K562 (cell line): ENCODE data around the gene STK32C. TPM values are rescaled to one million over a fixed set of nuclear protein-coding genes. Genes with fewer than 3 reads are reported as not detected.

ENCODE experiments used
- ATAC-seq: fragments of 200-7000 bp; cut with Tn5 transposase; 3 replicates; pipeline ENCODE4 v1.9.1; 2020; ENCODE audit warnings: moderate library complexity
- BruUV-seq: library from RNA; stranded (reverse); fragments of 400-500 nt; replicated peaks from 2 replicates; lab custom pipeline; 2021; lab: Mats Ljungman, UMichigan
- CTCF ChIA-PET: fragments of 300-600 bp; formaldehyde crosslinking; extraction: SDS; loops from one replicate; lab custom pipeline; 2021; ENCODE audit warnings: low intra/inter-chr PET ratio; lab: Yijun Ruan, JAX
- POLR2A ChIA-PET: fragments of 300-600, 350-650 bp; sonication (Branson Sonifier 250); formaldehyde crosslinking; extraction: SDS; loops from one replicate; lab custom pipeline; 2021; ENCODE audit warnings: antibody characterized with exemption, inconsistent platforms; lab: Yijun Ruan, JAX
- DNase-seq, 4 experiments: peaks; one replicate each; pipeline versions ENCODE4 v3.0.0 to v3.0.0-alpha.2; 2011 to 2018; ENCODE audit warnings: low spot score in 3 of 4, mixed read lengths in 3 of 4; ENCODE audit errors: extremely low read depth in 1 of 4
- FAIRE-seq: peaks from 2 replicates; lab custom pipeline; 2011; peaks lifted over from hg19 to GRCh38; lab: Jason Lieb, UNC
- H2AFZ ChIP-seq: 2 replicates; pipeline ENCODE4 v1.6.0; 2011; ENCODE audit warnings: low read depth, low read length, control low read depth, inconsistent platforms
- H3K27ac ChIP-seq: fragments of 200-600 bp; 3 replicates; pipeline ENCODE4 v1.8.0; 2011; ENCODE audit warnings: low read depth, mild to moderate bottlenecking, control low read depth, inconsistent platforms, low read length, moderate library complexity, mixed read lengths; ENCODE audit errors: extremely low read depth
- H3K27me3 ChIP-seq, 2 experiments: fragments of 300-600 bp in 1 of 2; 2 replicates in 1 of 2; 3 replicates in 1 of 2; pipeline versions ENCODE4 v1.6.0 to v1.8.0; 2011; ENCODE audit warnings: inconsistent platforms in 2 of 2, low read length in 2 of 2, mild to moderate bottlenecking in 1 of 2, mixed read lengths in 1 of 2, moderate library complexity in 1 of 2; ENCODE audit not compliant: control insufficient read depth in 2 of 2, insufficient read depth in 2 of 2
- H3K36me3 ChIP-seq: fragments of 300-600 bp; 3 replicates; pipeline ENCODE4 v1.8.0; 2011; ENCODE audit warnings: mild to moderate bottlenecking, low read length, inconsistent platforms; ENCODE audit not compliant: control insufficient read depth, insufficient read depth
- H3K4me1 ChIP-seq, 2 experiments: fragments of 200-600 bp in 1 of 2; replicated peaks in 1 of 2; 2 replicates in 1 of 2; 3 replicates in 1 of 2; pipeline versions ENCODE4 v1.5.1 to v1.8.0; 2011; ENCODE audit warnings: inconsistent platforms in 2 of 2, low read length in 2 of 2, mild to moderate bottlenecking in 1 of 2, mixed read lengths in 1 of 2, moderate library complexity in 1 of 2; ENCODE audit not compliant: control insufficient read depth in 2 of 2, insufficient read depth in 2 of 2
- H3K4me2 ChIP-seq: 2 replicates; pipeline ENCODE4 v1.6.1; 2011; ENCODE audit warnings: low read length, control low read depth, inconsistent platforms, mixed read lengths; ENCODE audit not compliant: insufficient read depth
- H3K4me3 ChIP-seq: fragments of 200-600 bp; sonication (generic), shearing (Covaris generic); 2 replicates; pipeline ENCODE4 v1.5.1; 2016; ENCODE audit warnings: control low read depth, inconsistent platforms
- H3K79me2 ChIP-seq: fragments of 200-600 bp; 3 replicates; pipeline ENCODE4 v1.8.0; 2011; ENCODE audit warnings: low read length, inconsistent platforms; ENCODE audit not compliant: control insufficient read depth, insufficient read depth
- H3K9ac ChIP-seq, 2 experiments: 2 replicates each; pipeline versions ENCODE4 v1.6.0 to v1.6.1; 2011; ENCODE audit warnings: low read depth in 2 of 2, low read length in 2 of 2, control low read depth in 1 of 2, inconsistent platforms in 1 of 2, mild to moderate bottlenecking in 1 of 2, mixed read lengths in 1 of 2; ENCODE audit not compliant: insufficient read depth in 1 of 2
- H3K9me1 ChIP-seq: one replicate; pipeline ENCODE4 v1.6.0; 2011; ENCODE audit warnings: inconsistent platforms, mild to moderate bottlenecking, low read length, moderate library complexity; ENCODE audit not compliant: control insufficient read depth, insufficient read depth
- H3K9me3 ChIP-seq: replicated peaks from 2 replicates; pipeline ENCODE4 v1.5.1; 2011; ENCODE audit warnings: low read depth, low read length, inconsistent platforms; ENCODE audit not compliant: control insufficient read depth, insufficient read depth
- H4K20me1 ChIP-seq: replicated peaks from 2 replicates; pipeline ENCODE4 v1.6.1; 2011; ENCODE audit warnings: low read length, inconsistent platforms, mixed read lengths; ENCODE audit not compliant: control insufficient read depth, insufficient read depth
- ATF1 ChIP-seq, 2 experiments: fragments of 450-650 bp in 1 of 2; IDR thresholded peaks; 2 replicates each; pipeline ENCODE4 v1.6.1; 2016; ENCODE audit warnings: missing compliant biosample characterization in 1 of 2, missing genetic modification characterization in 1 of 2
- CBX1 ChIP-seq: sonication (generic); IDR thresholded peaks from 2 replicates; pipeline ENCODE4 v1.6.1; 2016; ENCODE audit warnings: antibody characterized with exemption, low read depth, mild to moderate bottlenecking
- CCNT2 ChIP-seq: IDR thresholded peaks from 2 replicates; pipeline ENCODE4 v1.6.1; 2011; ENCODE audit warnings: borderline replicate concordance, low read depth, mild to moderate bottlenecking, moderate library complexity, mixed read lengths, low read length; ENCODE audit not compliant: insufficient read length; ENCODE audit errors: extremely low read depth
- CHD2 ChIP-seq: IDR thresholded peaks from 2 replicates; pipeline ENCODE4 v1.6.1; 2011; ENCODE audit warnings: low read depth, low read length
- DNMT1 ChIP-seq: fragments of 450-650 bp; IDR thresholded peaks from 2 replicates; pipeline ENCODE4 v1.6.1; 2016; ENCODE audit warnings: antibody characterized with exemption, mild to moderate bottlenecking
- EGR1 ChIP-seq: fragments of 450-650 bp; conservative IDR thresholded peaks from 2 replicates; pipeline ENCODE4 v1.6.1; 2017; ENCODE audit warnings: mild to moderate bottlenecking
- HDGF ChIP-seq: fragments of 450-650 bp; IDR thresholded peaks from 2 replicates; pipeline ENCODE4 v1.6.1; 2016
- ILF3 ChIP-seq: fragments of 450-650 bp; IDR thresholded peaks from 2 replicates; pipeline ENCODE4 v1.6.1; 2018; ENCODE audit warnings: antibody characterized with exemption, mild to moderate bottlenecking, moderate library complexity, borderline replicate concordance
- JUN ChIP-seq, 2 experiments: sonication (generic) in 1 of 2; formaldehyde crosslinking in 1 of 2; IDR thresholded peaks; 2 replicates each; pipeline versions ENCODE4 v1.6.1 to v1.8.0; 2012 to 2022; ENCODE audit warnings: borderline replicate concordance in 2 of 2, mild to moderate bottlenecking in 2 of 2, improper control_type of control experiment in 1 of 2, low read depth in 1 of 2, low read length in 1 of 2, missing genetic modification reagents in 1 of 2
- JUND ChIP-seq, 2 experiments: IDR thresholded peaks; 2 replicates in 1 of 2; 3 replicates in 1 of 2; pipeline ENCODE4 v1.6.1; 2011; ENCODE audit warnings: borderline replicate concordance in 2 of 2, low read depth in 2 of 2, low read length in 2 of 2, improper control_type of control experiment in 1 of 2, missing biosample characterization in 1 of 2, missing genetic modification characterization in 1 of 2, missing genetic modification reagents in 1 of 2
- MYC ChIP-seq, 2 experiments: fragments of 250-450 bp in 1 of 2; sonication (Bioruptor Pico) in 1 of 2; IDR thresholded peaks; 2 replicates each; pipeline versions ENCODE4 v1.5.1 to v1.6.1; 2012 to 2021; ENCODE audit warnings: low read depth in 2 of 2, borderline replicate concordance in 1 of 2, improper control_type of control experiment in 1 of 2, low read length in 1 of 2, mild to moderate bottlenecking in 1 of 2, moderate library complexity in 1 of 2
- NR2C1 ChIP-seq, 2 experiments: fragments of 450-650 bp; IDR thresholded peaks; 2 replicates each; pipeline ENCODE4 v1.6.1; 2017; ENCODE audit warnings: mild to moderate bottlenecking in 2 of 2, antibody characterized with exemption in 1 of 2, inconsistent platforms in 1 of 2, missing compliant biosample characterization in 1 of 2, missing genetic modification characterization in 1 of 2
- NRF1 ChIP-seq, 2 experiments: fragments of 450-650 bp; IDR thresholded peaks in 1 of 2; conservative IDR thresholded peaks in 1 of 2; 2 replicates each; pipeline ENCODE4 v1.6.1; 2014; ENCODE audit warnings: mild to moderate bottlenecking in 2 of 2
- PML ChIP-seq: IDR thresholded peaks from 2 replicates; pipeline ENCODE4 v1.6.1; 2012; ENCODE audit warnings: low read length, inconsistent platforms
- RFX1 ChIP-seq: fragments of 450-650 bp; IDR thresholded peaks from 2 replicates; pipeline ENCODE4 v1.6.1; 2016; ENCODE audit warnings: mild to moderate bottlenecking, moderate library complexity
- SIN3A ChIP-seq, 2 experiments: fragments of 150-350 bp in 1 of 2; IDR thresholded peaks; 2 replicates each; pipeline ENCODE4 v1.6.1; 2011 to 2016; ENCODE audit warnings: borderline replicate concordance in 2 of 2, low read depth in 2 of 2, low read length in 2 of 2, mild to moderate bottlenecking in 2 of 2, moderate library complexity in 2 of 2; ENCODE audit not compliant: control insufficient read depth in 1 of 2
- SIX5 ChIP-seq, 2 experiments: IDR thresholded peaks; 2 replicates each; pipeline ENCODE4 v1.6.1; 2011; ENCODE audit warnings: low read length in 2 of 2, borderline replicate concordance in 1 of 2, low read depth in 1 of 2, mild to moderate bottlenecking in 1 of 2, moderate library complexity in 1 of 2; ENCODE audit not compliant: insufficient read depth in 1 of 2
- SLC30A9 ChIP-seq: fragments of 250-450 bp; sonication (Bioruptor Pico); IDR thresholded peaks from 2 replicates; pipeline ENCODE4 v1.8.0; 2022; ENCODE audit warnings: mild to moderate bottlenecking, moderate library complexity
- SOX6 ChIP-seq: fragments of 450-650 bp; IDR thresholded peaks from 2 replicates; pipeline ENCODE4 v1.6.1; 2014; ENCODE audit warnings: mild to moderate bottlenecking
- WGBS: fragments of 100-300 bp; shearing (Covaris generic); methylation state at CpG from one replicate; pipeline ENCODE4 v1.1.6; 2016; ENCODE audit warnings: low coverage, mixed read lengths; ENCODE audit not compliant: insufficient coverage; ENCODE audit errors: missing lambda C conversion rate; 5-methylcytosine and 5-hydroxymethylcytosine counted together
- in situ Hi-C: fragments of 300-500 bp; cut with MboI; formaldehyde crosslinking; loops from 4 replicates; pipeline ENCODE4 v1.15.0; 2018; ENCODE audit warnings: inconsistent platforms, mixed read lengths
- intact Hi-C: fragments of 100-400 bp; cut with micrococcal nuclease; formaldehyde crosslinking; loops from 2 replicates; pipeline ENCODE4 v1.14.2; 2022
- polyA plus RNA-seq, 8 experiments: library from polyadenylated mRNA; depleted of rRNA in 4 of 8; stranded (reverse) in 5 of 8; unstranded in 3 of 8; fragments of >200 nt; fragmentation: Nextera tagmentation in 2 of 8; fragmentation: Illumina TruSeq in 1 of 8; extraction: Ambion mirVana in 2 of 8; extraction: Trizol in 1 of 8; gene quantifications; 2 replicates each; pipeline versions ENCODE4 v1.2.1 to v1.2.3, GENCODE V29; 2011 to 2014; ENCODE audit warnings: inconsistent platforms in 1 of 8, missing spikeins in 1 of 8
- total RNA-seq, 7 experiments: library from RNA; depleted of rRNA in 6 of 7; stranded (reverse); fragments of >200 nt in 6 of 7; fragmentation: Illumina TruSeq in 2 of 7; extraction: Trizol in 2 of 7; gene quantifications; 2 replicates each; pipeline versions ENCODE4 v1.2.1 to v1.2.3, GENCODE V29; 2011 to 2021; ENCODE audit warnings: low replicate concordance in 1 of 7
- TF ChIP-seq, protein P1 (sequence below): sonication (generic); formaldehyde crosslinking; IDR thresholded peaks from 2 replicates; pipeline ENCODE4 v1.8.0; 2022; ENCODE audit warnings: mild to moderate bottlenecking, missing genetic modification reagents

The STK32C gene
- total and polyA plus RNA-seq, 9 of the 15 experiments (the other 6 are each of a cell fraction or from before 2014, with no cell fraction given), result 1.5 to 20.9 (median 6.5) TPM

DNA sequence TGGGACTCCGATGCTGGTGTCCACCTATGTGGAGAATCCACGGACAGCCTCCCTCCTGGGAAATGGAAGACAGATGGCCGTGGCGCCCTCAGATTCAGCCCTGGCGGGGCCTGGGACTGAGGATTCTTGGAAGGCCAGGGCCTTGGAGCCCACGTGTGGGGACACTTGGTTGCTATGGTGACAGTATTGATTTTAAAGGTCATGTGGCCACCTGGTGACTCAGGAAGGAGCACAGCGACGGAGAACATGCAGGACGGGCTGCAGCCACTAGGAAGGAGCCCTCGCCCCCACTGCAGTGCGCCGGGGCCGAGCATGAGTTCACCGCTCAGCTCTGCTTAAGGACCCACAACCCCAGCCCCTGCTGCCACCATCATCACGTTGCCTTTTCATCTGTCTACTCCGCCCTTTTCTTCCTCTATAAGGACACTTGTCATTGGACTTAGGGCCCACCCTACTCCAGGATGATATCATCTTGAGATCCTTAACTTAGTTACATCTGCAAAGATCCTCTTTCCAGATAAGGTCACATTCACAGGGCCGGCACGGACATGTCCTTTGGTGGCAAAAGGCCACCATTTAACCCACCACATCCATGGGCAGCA is 3.7 kb upstream of the STK32C start:
- no peak overlapping the region for H3K27ac ChIP-seq
- H3K9me1 ChIP-seq, result no peaks in the 10 kb centered on the region
- in situ Hi-C loops, result no loop called here
- DNase-seq (peak; percentile 64 to 85 (median 70)), ATAC-seq (peak; percentile 87), FAIRE-seq (peak; percentile 81)
- ChIA-PET CTCF (no interaction called here), POLR2A (no interaction called here)
- H2AFZ ChIP-seq, result peak overlapping the region; percentile 72
- H3K27me3 ChIP-seq, result peaks cover 3 to 9% of the 10 kb centered on the region in 2 experiments; a peak in 3 of 5 replicates
- no TSS peak for BruUV-seq
- H3K79me2 ChIP-seq, result no peaks in the 10 kb centered on the region
- WGBS, result 8% methylated on average over 17 of the region's 18 CpGs
- H3K36me3 ChIP-seq, result no peaks in the 10 kb centered on the region
- no peak overlapping the region for H3K4me3 ChIP-seq
- H3K9me3 ChIP-seq, result no peaks in the 10 kb centered on the region; the same call in 1 of the 2 replicates
- H3K4me1 ChIP-seq, result peaks cover 10 to 39% of the 10 kb centered on the region in 2 experiments
- intact Hi-C loops, result no loop called here
- H4K20me1 ChIP-seq, result no peaks in the 10 kb centered on the region
- no peak overlapping the region for H3K9ac ChIP-seq
- H3K4me2 ChIP-seq, result peak overlapping the region; percentile 51
- peak; percentile 33 for TF ChIP-seq CCNT2
- no peak for TF ChIP-seq PML
- TF ChIP-seq EGR1, result peak; percentile 48; the same call in 1 of the 2 replicates
- TF ChIP-seq MYC (IDR thresholded peaks at IDR 0.05; ENCODE audit: low read depth, low read length), result peak; percentile 81
- TF ChIP-seq MYC (CRISPR knock-in tag; IDR thresholded peaks at IDR 0.05; ENCODE audit: borderline replicate concordance, low read depth), result no peak
- TF ChIP-seq CBX1, result no peak
- TF ChIP-seq NR2C1 (IDR thresholded peaks at IDR 0.05), result no peak
- 0 out of 2 replicates have a peak, but pooled peaks have one; percentile 49 for TF ChIP-seq NR2C1 (tag; IDR thresholded peaks at IDR 0.05)
- TF ChIP-seq JUND (IDR thresholded peaks at IDR 0.05; ENCODE audit: borderline replicate concordance, low read depth, low read length), result peak; percentile 81
- TF ChIP-seq JUND (tag; IDR thresholded peaks at IDR 0.05; ENCODE audit: borderline replicate concordance, low read depth, low read length), result peak; percentile 71; the same call in 1 of the 3 replicates
- TF ChIP-seq ATF1 (CRISPR knock-in tag; IDR thresholded peaks at IDR 0.05), result no peak
- peak; percentile 18; the same call in 1 of the 2 replicates for TF ChIP-seq ATF1 (tag; IDR thresholded peaks at IDR 0.05)
- TF ChIP-seq SLC30A9, result no peak
- TF ChIP-seq RFX1, result peak; percentile 98
- no peak for TF ChIP-seq ILF3
- 0 out of 2 replicates have a peak, but pooled peaks have one; percentile 11 for TF ChIP-seq SOX6
- TF ChIP-seq JUN (IDR thresholded peaks at IDR 0.05; ENCODE audit: borderline replicate concordance, low read depth, low read length), result peak; percentile 82
- TF ChIP-seq JUN (CRISPR knock-in tag; IDR thresholded peaks at IDR 0.05; ENCODE audit: borderline replicate concordance), result no peak
- TF ChIP-seq DNMT1, result no peak
- no peak for TF ChIP-seq CHD2
- TF ChIP-seq SIX5 (IDR thresholded peaks at IDR 0.05; ENCODE audit: borderline replicate concordance in 1 of 2, insufficient read depth in 1 of 2, low read depth in 1 of 2, low read length in 2 of 2), result no peak
- no peak for TF ChIP-seq HDGF
- peak; percentile 57 to 63; a peak in 2 of 4 replicates for TF ChIP-seq SIN3A (IDR thresholded peaks at IDR 0.05; ENCODE audit: borderline replicate concordance in 2 of 2, control insufficient read depth in 1 of 2, low read depth in 2 of 2, low read length in 2 of 2)
- peak; percentile 56 to 70 for TF ChIP-seq NRF1 (conservative IDR thresholded peaks at IDR 0.05 in 1 of 2, IDR thresholded peaks at IDR 0.05 in 1 of 2)
- TF ChIP-seq, protein P1, sequence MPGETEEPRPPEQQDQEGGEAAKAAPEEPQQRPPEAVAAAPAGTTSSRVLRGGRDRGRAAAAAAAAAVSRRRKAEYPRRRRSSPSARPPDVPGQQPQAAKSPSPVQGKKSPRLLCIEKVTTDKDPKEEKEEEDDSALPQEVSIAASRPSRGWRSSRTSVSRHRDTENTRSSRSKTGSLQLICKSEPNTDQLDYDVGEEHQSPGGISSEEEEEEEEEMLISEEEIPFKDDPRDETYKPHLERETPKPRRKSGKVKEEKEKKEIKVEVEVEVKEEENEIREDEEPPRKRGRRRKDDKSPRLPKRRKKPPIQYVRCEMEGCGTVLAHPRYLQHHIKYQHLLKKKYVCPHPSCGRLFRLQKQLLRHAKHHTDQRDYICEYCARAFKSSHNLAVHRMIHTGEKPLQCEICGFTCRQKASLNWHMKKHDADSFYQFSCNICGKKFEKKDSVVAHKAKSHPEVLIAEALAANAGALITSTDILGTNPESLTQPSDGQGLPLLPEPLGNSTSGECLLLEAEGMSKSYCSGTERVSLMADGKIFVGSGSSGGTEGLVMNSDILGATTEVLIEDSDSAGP (CRISPR knock-in tag), result no peak
